SH-SY5Y (cell line): ENCODE measurements around the gene ZNF879.

Experiments
- GATA2 ChIP-seq: IDR thresholded peaks from 2 replicates; pipeline ENCODE4 v1.6.1; 2011; ENCODE audit warnings: mild to moderate bottlenecking, low read depth, low read length
- GATA3 ChIP-seq: IDR thresholded peaks from 2 replicates; pipeline ENCODE4 v1.6.1; 2011; ENCODE audit warnings: low read depth, mild to moderate bottlenecking, low read length, moderate library complexity

GRCh38 chr5:178981381-178981780, 42.2 kb upstream of the ZNF879 start:
- TF ChIP-seq GATA3: no peak
- TF ChIP-seq GATA2: no peak
